ENCODE data around the gene NRDE2. TPM values are rescaled to one million over a fixed set of nuclear protein-coding genes. Genes with fewer than 3 reads are reported as not detected.
"Not testable (repeated sequence)": the region's sequence is repeated elsewhere in the genome, so short reads cannot be mapped to it uniquely, and the experiment has no call there.

NRDE2 gene
- total RNA-seq, 5 donors from 2014 or later (not counting 1 experiment from before 2014, with no cell fraction given): 20.5 to 26.7 (median 23.1) TPM

GRCh38 chr14:90242444-90242843 is 89.3 kb downstream of the NRDE2 start:
- H3K27ac ChIP-seq (ENCODE audit: low read length): no peak overlapping the region
- Mint-ChIP-seq H3K36me3 (peaks cover 9% of the 10 kb centered on the region), H3K9me3 (peaks cover 0 to 48% (median 33%) of the 10 kb centered on the region in 3 donors), H3K27ac (no peak overlapping the region), H3K27me3 (peaks cover 6 to 19% of the 10 kb centered on the region in 2 donors), H3K4me3 (no peak overlapping the region), H3K4me1 (no peaks in the 10 kb centered on the region)
- ATAC-seq (replicated peaks in 1 of 4): no peak
- no peak overlapping the region for H3K4me3 ChIP-seq (ENCODE audit: control insufficient read depth in 1 of 2, extremely low read depth in 1 of 2, low read length in 1 of 2)
- no peak for DNase-seq
- CTCF ChIA-PET: no interaction called here
- no peaks in the 10 kb centered on the region for H3K9me3 ChIP-seq
- no peaks in the 10 kb centered on the region for H3K36me3 ChIP-seq (ENCODE audit: control insufficient read depth in 2 of 2, extremely low read depth in 1 of 2, insufficient read depth in 1 of 2, low read length in 1 of 2)
- POLR2A ChIA-PET: no interaction called here
- H3K4me1 ChIP-seq (ENCODE audit: control insufficient read depth in 1 of 2, extremely low read depth in 1 of 2, insufficient read depth in 2 of 2, low read length in 2 of 2): no peaks in the 10 kb centered on the region
- H3K27me3 ChIP-seq (replicated peaks in 1 of 2; ENCODE audit: control insufficient read depth in 2 of 2, extremely low read depth in 1 of 2, insufficient read depth in 2 of 2, low read length in 1 of 2): peaks cover 0 to 14% of the 10 kb centered on the region in 2 experiments

GRCh38 chr14:90239139-90239538 is 92.6 kb downstream of the NRDE2 start:
- Histone ChIP-seq H3K4me1 (ENCODE audit: control insufficient read depth in 1 of 2, extremely low read depth in 1 of 2, insufficient read depth in 2 of 2, low read length in 2 of 2) (peaks cover 0 to 4% of the 10 kb centered on the region in 2 experiments), H3K27me3 (replicated peaks in 1 of 2; ENCODE audit: control insufficient read depth in 2 of 2, extremely low read depth in 1 of 2, insufficient read depth in 2 of 2, low read length in 1 of 2) (peaks cover 0 to 32% of the 10 kb centered on the region in 2 experiments), H3K9me3 (no peaks in the 10 kb centered on the region), H3K36me3 (ENCODE audit: control insufficient read depth in 2 of 2, extremely low read depth in 1 of 2, insufficient read depth in 1 of 2, low read length in 1 of 2) (no peaks in the 10 kb centered on the region), H3K27ac (ENCODE audit: low read length) (no peak overlapping the region), H3K4me3 (ENCODE audit: control insufficient read depth in 1 of 2, extremely low read depth in 1 of 2, low read length in 1 of 2) (no peak overlapping the region)
- peaks cover 9% of the 10 kb centered on the region for H3K36me3 Mint-ChIP-seq
- ChIA-PET POLR2A (no interaction called here), CTCF (no interaction called here)
- H3K27me3 Mint-ChIP-seq: peaks cover 17 to 25% of the 10 kb centered on the region in 2 donors
- peaks cover 0 to 10% (median 2%) of the 10 kb centered on the region in 3 donors for H3K4me1 Mint-ChIP-seq
- no peak for DNase-seq
- WGBS (ENCODE audit: insufficient coverage): 100% methylated on average over 2 of the region's 3 CpGs
- no peak overlapping the region for H3K4me3 Mint-ChIP-seq
- peaks cover 7 to 52% (median 38%) of the 10 kb centered on the region in 3 donors for H3K9me3 Mint-ChIP-seq
- no peak for ATAC-seq (replicated peaks in 1 of 4)
- H3K27ac Mint-ChIP-seq: no peak overlapping the region

- no peak overlapping the region for H3K27ac Mint-ChIP-seq
- DNase-seq: peak in 32 of 35 experiments; percentile 8 to 68 (median 46)
- H3K36me3 ChIP-seq (ENCODE audit: control insufficient read depth in 2 of 2, extremely low read depth in 1 of 2, insufficient read depth in 1 of 2, low read length in 1 of 2): no peaks in the 10 kb centered on the region
- peaks cover 0 to 10% (median 2%) of the 10 kb centered on the region in 3 donors for H3K4me1 Mint-ChIP-seq
- H3K27ac ChIP-seq (ENCODE audit: low read length): no peak overlapping the region
- H3K27me3 ChIP-seq (replicated peaks in 1 of 2; ENCODE audit: control insufficient read depth in 2 of 2, extremely low read depth in 1 of 2, insufficient read depth in 2 of 2, low read length in 1 of 2): peaks cover 0 to 29% of the 10 kb centered on the region in 2 experiments
- peaks cover 0 to 4% of the 10 kb centered on the region in 2 experiments for H3K4me1 ChIP-seq (ENCODE audit: control insufficient read depth in 1 of 2, extremely low read depth in 1 of 2, insufficient read depth in 2 of 2, low read length in 2 of 2)
- CTCF ChIA-PET: interaction anchor here (0.7 to 2.2 kb wide), 5 partner anchors 20 to 296 kb away, joined by 3 to 11 read pairs (median 3); no protein-coding TSS in a partner anchor
- no peak overlapping the region for H3K4me3 Mint-ChIP-seq
- H3K36me3 Mint-ChIP-seq: peaks cover 4% of the 10 kb centered on the region
- POLR2A ChIA-PET: no interaction called here
- H3K27me3 Mint-ChIP-seq: peaks cover 20 to 22% of the 10 kb centered on the region in 2 donors
- no peak overlapping the region for H3K4me3 ChIP-seq (ENCODE audit: control insufficient read depth in 1 of 2, extremely low read depth in 1 of 2, low read length in 1 of 2)
- H3K9me3 Mint-ChIP-seq: peaks cover 7 to 26% (median 21%) of the 10 kb centered on the region in 3 donors
- H3K9me3 ChIP-seq: no peaks in the 10 kb centered on the region
- 6% methylated on average over 14 of the region's 25 CpGs for WGBS (ENCODE audit: insufficient coverage)
- ATAC-seq (replicated peaks in 1 of 4): peak; percentile 52 to 70 (median 62)
These were observed 96.4 kb downstream of the NRDE2 start for GRCh38 chr14:90235179-90235976.

GRCh38 chr14:90229942-90230341 is 101.8 kb downstream of the NRDE2 start:
- H3K27ac ChIP-seq (ENCODE audit: low read length); H3K4me3 ChIP-seq (ENCODE audit: control insufficient read depth in 1 of 2, extremely low read depth in 1 of 2, low read length in 1 of 2); H3K4me3 Mint-ChIP-seq; DNase-seq; H3K4me1 ChIP-seq (ENCODE audit: control insufficient read depth in 1 of 2, extremely low read depth in 1 of 2, insufficient read depth in 2 of 2, low read length in 2 of 2); H3K36me3 Mint-ChIP-seq; H3K9me3 Mint-ChIP-seq; H3K9me3 ChIP-seq; POLR2A ChIA-PET; H3K4me1 Mint-ChIP-seq; H3K27me3 Mint-ChIP-seq; H3K27me3 ChIP-seq (replicated peaks in 1 of 2; ENCODE audit: control insufficient read depth in 2 of 2, extremely low read depth in 1 of 2, insufficient read depth in 2 of 2, low read length in 1 of 2); H3K36me3 ChIP-seq (ENCODE audit: control insufficient read depth in 2 of 2, extremely low read depth in 1 of 2, insufficient read depth in 1 of 2, low read length in 1 of 2); CTCF ChIA-PET; ATAC-seq (replicated peaks in 1 of 4); H3K27ac Mint-ChIP-seq: not testable (repeated sequence)
- no CpG with 5 or more reads among the region's 1 CpG for WGBS (ENCODE audit: insufficient coverage)

- Histone ChIP-seq H3K4me3 (ENCODE audit: control insufficient read depth in 1 of 2, extremely low read depth in 1 of 2, low read length in 1 of 2) (no peak overlapping the region), H3K27ac (ENCODE audit: low read length) (no peak overlapping the region), H3K4me1 (ENCODE audit: control insufficient read depth in 1 of 2, extremely low read depth in 1 of 2, insufficient read depth in 2 of 2, low read length in 2 of 2) (no peaks in the 10 kb centered on the region), H3K27me3 (replicated peaks in 1 of 2; ENCODE audit: control insufficient read depth in 2 of 2, extremely low read depth in 1 of 2, insufficient read depth in 2 of 2, low read length in 1 of 2) (no peaks in the 10 kb centered on the region), H3K9me3 (no peaks in the 10 kb centered on the region), H3K36me3 (ENCODE audit: control insufficient read depth in 2 of 2, extremely low read depth in 1 of 2, insufficient read depth in 1 of 2, low read length in 1 of 2) (no peaks in the 10 kb centered on the region)
- H3K4me3 Mint-ChIP-seq: no peak overlapping the region
- H3K4me1 Mint-ChIP-seq: no peaks in the 10 kb centered on the region
- H3K9me3 Mint-ChIP-seq: peaks cover 0 to 17% (median 4%) of the 10 kb centered on the region in 3 donors
- ATAC-seq (replicated peaks in 1 of 4) (no peak), DNase-seq (no peak)
- H3K27ac Mint-ChIP-seq: no peak overlapping the region
- WGBS (ENCODE audit: insufficient coverage): no CpG with 5 or more reads among the region's 4 CpGs
- H3K36me3 Mint-ChIP-seq: no peaks in the 10 kb centered on the region
- H3K27me3 Mint-ChIP-seq: peaks cover 6 to 7% of the 10 kb centered on the region in 2 donors
- ChIA-PET CTCF (no interaction called here), POLR2A (no interaction called here)
These were observed 103.3 kb downstream of the NRDE2 start for GRCh38 chr14:90228478-90228877.

Other genes starting within 250 kb of the NRDE2 start
- 10 to 100 TPM; 50.7 to 67.9 (median 53.3) TPM for gene PSMC1, start 75.4 kb downstream of the NRDE2 start, total RNA-seq
- 100 to 1,000 TPM; 642 to 952 (median 674) TPM for gene CALM1, start 65.1 kb upstream of the NRDE2 start, total RNA-seq

Data from T-cell (primary cell).